H9 (cell line): Measurements from ENCODE around the gene PCDHB8. TPM values are rescaled to one million over a fixed set of nuclear protein-coding genes. Genes with fewer than 3 reads are reported as not detected.
A peak's percentile ranks its signal among the peaks of the same experiment; 100 is the strongest.
"Not testable (repeated sequence)": the region's sequence is repeated elsewhere in the genome, so short reads cannot be mapped to it uniquely, and the experiment has no call there.

Source experiments
- DNase-seq: peaks from one replicate; pipeline ENCODE4 v3.0.0-alpha.2; 2017
- H2AFZ ChIP-seq: one replicate; pipeline ENCODE4 v1.6.1; 2013; ENCODE audit warnings: mild to moderate bottlenecking, low read length, control low read depth, moderate library complexity
- H2AK5ac ChIP-seq: 2 replicates; pipeline ENCODE4 v1.6.1; 2013; ENCODE audit warnings: low read length, control low read depth, mixed read lengths; ENCODE audit not compliant: insufficient read length
- H2BK120ac ChIP-seq: one replicate; pipeline ENCODE4 v1.6.1; 2013; ENCODE audit warnings: low read depth, mild to moderate bottlenecking, low read length, control low read depth, inconsistent platforms; ENCODE audit not compliant: poor library complexity, severe bottlenecking
- H2BK12ac ChIP-seq: 2 replicates; pipeline ENCODE4 v1.6.1; 2013; ENCODE audit warnings: low read length, control low read depth, mixed read lengths, low read depth; ENCODE audit not compliant: insufficient read length
- H2BK15ac ChIP-seq: 2 replicates; pipeline ENCODE4 v1.6.1; 2013; ENCODE audit warnings: low read depth, low read length, control low read depth
- H2BK20ac ChIP-seq: one replicate; pipeline ENCODE4 v1.6.1; 2013; ENCODE audit warnings: low read depth, mild to moderate bottlenecking, low read length, control low read depth, inconsistent platforms; ENCODE audit not compliant: poor library complexity, severe bottlenecking
- H2BK5ac ChIP-seq: 2 replicates; pipeline ENCODE4 v1.6.1; 2013; ENCODE audit warnings: low read length, control low read depth, mixed read lengths; ENCODE audit not compliant: insufficient read length
- H3K14ac ChIP-seq: 2 replicates; pipeline ENCODE4 v1.6.1; 2013; ENCODE audit warnings: low read length, control low read depth; ENCODE audit not compliant: insufficient read depth
- H3K18ac ChIP-seq: 2 replicates; pipeline ENCODE4 v1.6.1; 2013; ENCODE audit warnings: low read depth, mild to moderate bottlenecking, mixed read lengths, low read length, control low read depth; ENCODE audit not compliant: insufficient read length
- H3K23ac ChIP-seq: 2 replicates; pipeline ENCODE4 v1.6.1; 2013; ENCODE audit warnings: low read length, control low read depth, mixed read lengths, low read depth; ENCODE audit not compliant: insufficient read length
- H3K23me2 ChIP-seq: 2 replicates; pipeline ENCODE4 v1.6.1; 2013; ENCODE audit warnings: low read depth, mild to moderate bottlenecking, mixed read lengths, low read length, control low read depth; ENCODE audit not compliant: insufficient read length, poor library complexity, severe bottlenecking
- H3K27ac ChIP-seq: 2 replicates; pipeline ENCODE4 v1.5.1; 2013; ENCODE audit warnings: low read length, control low read depth, mixed read lengths, low read depth; ENCODE audit not compliant: insufficient read length
- H3K27me3 ChIP-seq: 2 replicates; pipeline ENCODE4 v1.6.1; 2013; ENCODE audit warnings: low read length, control low read depth, inconsistent platforms; ENCODE audit not compliant: insufficient read depth
- H3K4ac ChIP-seq: 2 replicates; pipeline ENCODE4 v1.6.1; 2013; ENCODE audit warnings: low read depth, mild to moderate bottlenecking, control low read depth, inconsistent platforms, low read length, moderate library complexity
- H3K4me1 ChIP-seq: 2 replicates; pipeline ENCODE4 v1.6.1; 2013; ENCODE audit warnings: low read length, control low read depth, inconsistent platforms; ENCODE audit not compliant: insufficient read depth
- H3K4me2 ChIP-seq: 2 replicates; pipeline ENCODE4 v1.6.1; 2013; ENCODE audit warnings: low read length, control low read depth, mixed read lengths; ENCODE audit not compliant: insufficient read length, insufficient read depth
- H3K56ac ChIP-seq: 2 replicates; pipeline ENCODE4 v1.6.1; 2013; ENCODE audit warnings: low read depth, mild to moderate bottlenecking, mixed read lengths, low read length, control low read depth; ENCODE audit not compliant: insufficient read length
- H3K79me1 ChIP-seq: 2 replicates; pipeline ENCODE4 v1.6.1; 2013; ENCODE audit warnings: low read depth, mild to moderate bottlenecking, moderate library complexity, low read length, control low read depth, inconsistent platforms; ENCODE audit not compliant: insufficient read depth, poor library complexity, severe bottlenecking
- H3K79me2 ChIP-seq: 2 replicates; pipeline ENCODE4 v1.6.1; 2013; ENCODE audit warnings: low read length, control low read depth, inconsistent platforms; ENCODE audit not compliant: insufficient read depth
- H3K9ac ChIP-seq: 2 replicates; pipeline ENCODE4 v1.6.1; 2013; ENCODE audit warnings: low read length, control low read depth, mixed read lengths; ENCODE audit not compliant: insufficient read length; ENCODE audit errors: extremely low read depth
- H3K9me3 ChIP-seq: one replicate; pipeline ENCODE4 v1.6.1; 2013; ENCODE audit warnings: low read depth, low read length, inconsistent platforms; ENCODE audit not compliant: control insufficient read depth
- H3T11ph ChIP-seq: one replicate; pipeline ENCODE4 v1.6.1; 2013; ENCODE audit warnings: mild to moderate bottlenecking, low read length, control low read depth, inconsistent platforms
- H4K20me1 ChIP-seq: one replicate; pipeline ENCODE4 v1.6.1; 2013; ENCODE audit not compliant: control insufficient read depth, insufficient read length, insufficient read depth
- H4K5ac ChIP-seq: 2 replicates; pipeline ENCODE4 v1.6.1; 2013; ENCODE audit warnings: low read depth, mild to moderate bottlenecking, mixed read lengths, low read length, control low read depth; ENCODE audit not compliant: insufficient read length
- H4K8ac ChIP-seq: replicated peaks from 2 replicates; pipeline ENCODE4 v1.6.1; 2013; ENCODE audit warnings: low read length, control low read depth, mixed read lengths, low read depth; ENCODE audit not compliant: insufficient read length
- H4K91ac ChIP-seq: 2 replicates; pipeline ENCODE4 v1.6.1; 2013; ENCODE audit warnings: low read depth, mild to moderate bottlenecking, moderate library complexity, mixed read lengths, low read length, control low read depth; ENCODE audit not compliant: insufficient read length
- H3K27ac Mint-ChIP-seq, 3 experiments: 2 replicates in 2 of 3; 3 replicates in 1 of 3; pipeline ENCODE4 v1.8.0; 2020 to 2021; ENCODE audit warnings: mixed read lengths in 3 of 3, mild to moderate bottlenecking in 1 of 3, moderate library complexity in 1 of 3
- H3K27me3 Mint-ChIP-seq: 2 replicates; pipeline ENCODE4 v1.8.0; 2021; ENCODE audit warnings: low read depth, mild to moderate bottlenecking, moderate library complexity, mixed read lengths
- H3K36me3 Mint-ChIP-seq, 3 experiments: 2 replicates in 2 of 3; 3 replicates in 1 of 3; pipeline ENCODE4 v1.8.0; 2020 to 2021; ENCODE audit warnings: low read depth in 3 of 3, mixed read lengths in 3 of 3; ENCODE audit not compliant: insufficient read depth in 1 of 3
- H3K4me1 Mint-ChIP-seq, 2 experiments: 2 replicates each; pipeline ENCODE4 v1.8.0; 2020; ENCODE audit warnings: mixed read lengths in 2 of 2
- H3K4me3 Mint-ChIP-seq, 2 experiments: 2 replicates in 1 of 2; 3 replicates in 1 of 2; pipeline ENCODE4 v1.8.0; 2020 to 2021; ENCODE audit warnings: mild to moderate bottlenecking in 2 of 2, mixed read lengths in 2 of 2, moderate library complexity in 1 of 2
- H3K9me3 Mint-ChIP-seq, 2 experiments: 2 replicates in 1 of 2; 3 replicates in 1 of 2; pipeline ENCODE4 v1.8.0; 2020; ENCODE audit warnings: mild to moderate bottlenecking in 2 of 2, mixed read lengths in 2 of 2, moderate library complexity in 1 of 2
- CTCF ChIP-seq: fragments of 200-600 bp; sonication (generic); conservative IDR thresholded peaks from 3 replicates; pipeline ENCODE4 v1.8.0; 2021; ENCODE audit warnings: antibody characterized with exemption, mild to moderate bottlenecking
- WGBS: extraction: QIAGEN DNeasy Blood & Tissue Kit; methylation state at CpG from one replicate; pipeline ENCODE4 v1.1.7; 2013; ENCODE audit warnings: missing lambda C conversion rate, low lambda C conversion rate, mixed read lengths; ENCODE audit not compliant: insufficient read length; ENCODE audit errors: extremely low coverage; 5-methylcytosine and 5-hydroxymethylcytosine counted together
- total RNA-seq: library from RNA; stranded (reverse); gene quantifications from 2 replicates; pipeline ENCODE4 v1.2.1, GENCODE V29; 2021

The PCDHB8 gene
- total RNA-seq, 1 experiment from 2014 or later = 0.57 TPM

GRCh38 chr5:141223112-141223783, 45.7 kb downstream of the PCDHB8 start, which contains the start of gene PCDHB14:
PCDHB14 (plus strand) TSS chr5:141223343; CDS start chr5:141223506, 163 bp downstream.
- Histone ChIP-seq H3K4me1 (no peaks in the 10 kb centered on the region), H3T11ph (no peak within 1 kb of the TSS), H2AFZ (peak within 1 kb of the TSS; percentile 83), H4K20me1 (no peaks in the 10 kb centered on the region), H2BK12ac (no peak within 1 kb of the TSS), H3K4me2 (peak within 1 kb of the TSS; percentile 24), H3K18ac (no peak within 1 kb of the TSS), H2BK20ac (no peak within 1 kb of the TSS), H3K23ac (no peak within 1 kb of the TSS), H3K79me1 (no peaks in the 10 kb centered on the region), H3K27me3 (no peaks in the 10 kb centered on the region), H4K8ac (no peak within 1 kb of the TSS), H4K91ac (no peak within 1 kb of the TSS), H3K79me2 (no peaks in the 10 kb centered on the region), H4K5ac (no peak within 1 kb of the TSS), H3K23me2 (peaks cover 3% of the 10 kb centered on the region), H2BK5ac (no peak within 1 kb of the TSS), H3K4ac (no peak within 1 kb of the TSS), H2BK120ac (no peak within 1 kb of the TSS), H3K27ac (no peak within 1 kb of the TSS), H3K14ac (no peak within 1 kb of the TSS), H3K56ac (no peak within 1 kb of the TSS), H3K9ac (peak within 1 kb of the TSS; percentile 30), H2BK15ac (no peak within 1 kb of the TSS), H3K9me3 (no peaks in the 10 kb centered on the region), H2AK5ac (no peak within 1 kb of the TSS)
- peaks cover 6 to 13% of the 10 kb centered on the region in 2 experiments for H3K4me1 Mint-ChIP-seq
- peaks cover 5 to 9% (median 6%) of the 10 kb centered on the region in 3 experiments; a peak in 6 of 7 replicates for H3K36me3 Mint-ChIP-seq
- peak within 1 kb of the TSS in 2 of 3 experiments; percentile 67 to 76; a peak in 4 of 7 replicates for H3K27ac Mint-ChIP-seq
- peak within 1 kb of the TSS; percentile 56 to 68 for H3K4me3 Mint-ChIP-seq
- peaks cover 8% of the 10 kb centered on the region; the same call in 1 of the 2 replicates for H3K27me3 Mint-ChIP-seq
- peak; percentile 79 for TF ChIP-seq CTCF
- no CpG with 5 or more reads among the region's 15 CpGs for whole genome bisulfite sequencing
- H3K9me3 Mint-ChIP-seq = peaks cover 11 to 25% of the 10 kb centered on the region in 2 experiments
- peak; percentile 70 for DNase-seq

- not testable (repeated sequence) for H3T11ph ChIP-seq, H3K27ac Mint-ChIP-seq
Observed at GRCh38 chr5:141224844-141225243, 47.3 kb downstream of the PCDHB8 start.

More at GRCh38 chr5:141224844-141225243, 47.3 kb downstream of the PCDHB8 start:
- H3K4ac ChIP-seq, H3K79me2 ChIP-seq, H3K27ac ChIP-seq, H4K8ac ChIP-seq, H3K4me2 ChIP-seq, H3K79me1 ChIP-seq, H3K27me3 Mint-ChIP-seq, H2AK5ac ChIP-seq, H3K14ac ChIP-seq, H2BK12ac ChIP-seq, H3K56ac ChIP-seq, H2BK5ac ChIP-seq, H3K27me3 ChIP-seq, H2BK20ac ChIP-seq, H4K91ac ChIP-seq, H4K5ac ChIP-seq, H3K4me1 ChIP-seq, H3K4me3 Mint-ChIP-seq, H2AFZ ChIP-seq, DNase-seq, H3K23me2 ChIP-seq, H4K20me1 ChIP-seq, H3K23ac ChIP-seq, H3K36me3 Mint-ChIP-seq, H2BK120ac ChIP-seq, H3K9me3 ChIP-seq, H2BK15ac ChIP-seq, H3K18ac ChIP-seq, H3K9ac ChIP-seq: not testable (repeated sequence)
- peaks cover 12 to 19% of the 10 kb centered on the region in 2 experiments for H3K4me1 Mint-ChIP-seq
- WGBS = no CpG with 5 or more reads among the region's 40 CpGs
- peaks cover 11 to 30% of the 10 kb centered on the region in 2 experiments for H3K9me3 Mint-ChIP-seq
